NCI-H187 (cell line): ENCODE results near the gene VWA1.
"Not testable (repeated sequence)": the region's sequence is repeated elsewhere in the genome, so short reads cannot be mapped to it uniquely, and the experiment has no call there.

ENCODE experiments used
- DNase-seq, 2 experiments: peaks; one replicate each; lab custom pipeline; 2025; lab: John Stamatoyannopoulos, UW

The VWA1 gene

GRCh38 chr1:1485755-1486317 lies 50.3 kb downstream of the VWA1 start:
- DNase-seq = not testable (repeated sequence)

GRCh38 chr1:1487701-1488100 lies 52.2 kb downstream of the VWA1 start:
- DNase-seq = no peak

- DNase-seq = no peak
Measured at GRCh38 chr1:1489231-1489630, 53.7 kb downstream of the VWA1 start.

DNA sequence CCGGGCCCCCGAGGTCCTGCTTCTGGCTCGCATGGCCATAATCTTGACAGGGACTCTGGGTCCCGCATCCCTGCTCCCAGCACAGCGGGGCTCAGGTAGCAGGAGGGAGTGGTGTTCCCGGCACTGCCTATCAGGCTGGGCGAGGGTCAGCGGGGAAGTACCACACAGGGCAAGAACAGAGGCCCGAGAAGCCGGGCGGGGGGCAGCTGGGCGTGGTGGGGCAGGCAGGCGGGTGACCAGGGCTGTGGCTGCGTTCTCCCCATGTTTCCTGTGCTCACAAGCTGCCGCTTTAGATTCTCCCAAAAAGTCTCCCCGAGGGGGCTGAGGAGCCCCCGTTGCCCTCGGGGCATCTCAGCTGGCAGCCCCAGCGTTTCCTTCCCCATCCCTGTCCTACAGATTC lies 54.4 kb downstream of the VWA1 start:
- no peak for DNase-seq

DNA sequence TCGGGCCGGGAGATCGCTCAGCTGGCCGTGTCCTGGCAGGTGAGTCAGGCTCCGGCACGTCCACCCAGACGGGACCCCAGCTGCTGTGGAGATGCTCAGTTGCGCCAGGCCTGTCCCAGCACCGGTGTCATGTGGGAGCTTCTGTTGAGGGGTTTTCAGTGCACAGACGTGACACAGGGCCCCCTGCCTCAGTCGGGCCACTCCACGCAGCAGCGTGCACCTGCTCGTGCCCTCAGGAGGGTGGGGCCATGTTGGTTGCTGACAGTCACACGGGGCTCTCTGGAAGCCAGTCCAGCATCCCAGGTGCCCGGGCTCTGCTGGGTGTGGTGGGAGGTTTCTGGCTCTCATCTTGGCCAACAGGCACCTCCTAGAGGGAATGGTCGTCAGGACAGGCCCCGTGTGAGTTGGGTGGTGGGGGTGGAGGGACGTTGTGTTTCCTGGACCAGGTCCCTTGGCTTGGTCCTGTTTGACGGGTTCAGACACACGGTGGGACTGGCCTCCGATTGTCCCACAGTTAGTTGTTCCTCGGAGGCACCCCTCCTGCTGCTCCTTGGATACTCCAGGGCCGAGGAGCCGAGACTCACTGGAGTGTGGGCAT lies 55.2 kb downstream of the VWA1 start:
- no peak for DNase-seq

GRCh38 chr1:1491601-1492000 lies 56.1 kb downstream of the VWA1 start:
- no peak for DNase-seq
